Erythroblast (primary cell): ENCODE results near the gene MYCBPAP.

Experiments
- GATA1 ChIP-seq: IDR thresholded peaks from 2 replicates; pipeline ENCODE4 v1.6.1; 2011; ENCODE audit warnings: low read depth, mild to moderate bottlenecking, control low read depth, low read length, moderate library complexity
- POLR2A ChIP-seq: IDR thresholded peaks from 2 replicates; pipeline ENCODE4 v1.6.1; 2011; ENCODE audit warnings: mild to moderate bottlenecking, low read length

- TF ChIP-seq POLR2A (no peak), GATA1 (no peak)
Observed at GRCh38 chr17:50499721-50500120, 8.5 kb upstream of the MYCBPAP start.
